NK-92 (cell line): Measurements from ENCODE around the gene SLF2.
"Not testable (repeated sequence)": the region's sequence is repeated elsewhere in the genome, so short reads cannot be mapped to it uniquely, and the experiment has no call there.

Experiments used
- DNase-seq: peaks from one replicate; lab custom pipeline; 2025; ENCODE audit not compliant: unreplicated experiment; lab: John Stamatoyannopoulos, UW

Gene SLF2

DNA sequence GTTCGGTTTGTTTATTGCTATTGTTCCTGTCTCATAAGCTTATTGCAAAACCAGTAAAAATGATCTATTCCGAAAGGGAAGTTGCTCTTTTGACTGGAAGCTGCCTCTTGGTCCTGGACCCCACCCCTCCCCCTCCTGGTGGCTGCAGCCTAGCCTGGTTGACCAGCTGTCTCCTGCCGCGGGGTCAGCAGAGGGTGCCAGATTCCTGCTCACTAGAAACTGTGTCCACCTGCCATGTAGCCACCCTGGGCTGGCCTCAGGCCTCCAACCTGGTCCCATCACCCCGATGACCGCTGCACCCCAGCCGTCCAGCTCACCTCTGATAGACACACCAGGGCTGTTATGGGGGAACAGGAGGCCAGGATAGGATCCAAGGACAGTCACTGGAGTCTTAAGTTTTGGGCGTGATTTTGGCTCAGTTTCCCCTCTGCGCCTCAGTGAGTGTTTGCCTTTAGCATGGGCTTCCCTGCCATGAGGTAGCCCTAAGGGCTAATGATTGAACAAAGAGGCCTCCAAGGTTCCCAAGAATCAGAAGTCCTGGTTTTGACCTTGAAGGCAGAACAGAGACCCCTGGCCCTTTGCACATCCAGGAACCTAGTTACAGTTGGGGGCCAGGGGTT, 32.9 kb upstream of the SLF2 start:
- no peak for DNase-seq

DNA sequence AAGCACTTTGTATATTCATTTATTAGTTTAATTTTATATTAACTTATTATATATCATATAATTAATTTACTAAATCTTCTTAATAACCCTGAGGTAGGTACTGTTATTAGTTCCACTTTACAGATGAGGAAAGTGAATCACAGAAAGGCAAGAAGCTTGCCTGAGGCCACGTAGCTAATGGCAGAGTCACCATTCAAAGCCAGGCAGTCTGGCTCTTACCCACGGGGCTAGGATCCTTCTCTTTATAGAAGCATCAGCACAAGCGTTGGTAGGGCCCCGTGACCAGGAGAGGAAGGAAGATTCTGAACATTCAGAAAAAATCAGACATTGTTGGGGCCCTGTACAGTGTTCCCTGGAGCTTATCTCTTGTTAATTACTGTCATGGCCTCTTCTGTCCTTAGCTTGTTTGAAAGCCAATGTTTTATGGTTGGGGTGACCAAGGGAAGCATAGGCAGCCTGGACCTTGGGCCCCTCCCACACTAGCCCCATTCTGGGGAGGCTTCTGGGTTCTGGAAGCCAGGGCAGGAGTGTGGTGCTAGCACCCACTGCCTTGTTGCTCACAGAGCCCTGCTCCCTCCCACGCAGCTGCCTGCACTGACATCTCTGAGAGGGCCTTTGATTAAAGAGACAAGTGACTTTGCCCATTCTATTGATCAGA, 31.1 kb upstream of the SLF2 start:
- no peak for DNase-seq

DNA sequence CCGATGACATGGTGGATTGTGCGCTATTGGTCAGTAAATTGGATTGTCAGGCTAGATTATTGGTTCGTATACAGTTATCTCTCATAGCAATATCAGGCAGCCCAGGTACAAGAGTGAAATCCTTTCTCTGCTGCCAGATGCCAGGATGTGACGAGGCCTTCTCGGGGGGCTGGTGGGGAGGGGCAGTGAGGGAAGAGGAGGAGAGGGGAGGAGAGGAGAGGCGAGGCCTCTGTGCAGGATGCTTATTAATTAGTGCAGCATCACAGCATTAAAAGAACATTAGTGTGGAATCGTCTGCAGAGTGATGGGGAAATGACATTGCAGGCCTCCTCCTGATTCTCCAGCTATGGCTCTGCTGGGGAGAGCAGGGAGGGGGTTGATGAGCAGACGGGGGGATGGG, 30.5 kb upstream of the SLF2 start:
- no peak for DNase-seq

DNA sequence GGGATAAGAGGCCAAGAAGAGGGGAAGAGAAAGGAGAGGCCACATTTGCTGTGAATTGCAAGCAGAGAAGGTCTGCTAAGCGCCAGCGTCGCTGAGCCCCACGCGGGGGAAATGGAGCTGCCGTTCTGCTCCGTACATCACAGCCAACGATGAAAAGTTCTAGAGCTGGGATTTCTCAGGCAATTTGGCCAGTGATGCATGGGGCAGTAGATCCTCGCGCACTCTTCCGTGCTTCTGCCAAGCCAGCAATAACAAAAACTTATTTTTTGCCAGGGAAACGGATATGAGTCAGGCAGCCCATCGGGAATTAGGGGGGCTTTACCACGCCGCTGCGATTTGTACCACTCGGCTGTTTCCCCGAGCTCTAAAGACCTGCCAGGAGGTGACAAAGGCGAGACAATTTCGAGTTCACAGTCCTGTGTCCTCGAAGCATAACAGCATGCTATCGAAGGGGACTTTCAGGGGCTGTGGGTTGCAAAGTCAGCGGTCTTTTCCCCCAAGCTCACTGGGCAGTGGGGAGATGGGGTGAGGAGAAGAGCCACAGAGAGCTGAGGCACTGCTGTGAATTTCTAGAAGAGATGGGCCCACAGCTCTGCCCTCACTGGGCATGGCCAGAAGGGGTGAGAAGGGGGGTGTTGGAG, 30.0 kb upstream of the SLF2 start:
- DNase-seq, result no peak

DNA sequence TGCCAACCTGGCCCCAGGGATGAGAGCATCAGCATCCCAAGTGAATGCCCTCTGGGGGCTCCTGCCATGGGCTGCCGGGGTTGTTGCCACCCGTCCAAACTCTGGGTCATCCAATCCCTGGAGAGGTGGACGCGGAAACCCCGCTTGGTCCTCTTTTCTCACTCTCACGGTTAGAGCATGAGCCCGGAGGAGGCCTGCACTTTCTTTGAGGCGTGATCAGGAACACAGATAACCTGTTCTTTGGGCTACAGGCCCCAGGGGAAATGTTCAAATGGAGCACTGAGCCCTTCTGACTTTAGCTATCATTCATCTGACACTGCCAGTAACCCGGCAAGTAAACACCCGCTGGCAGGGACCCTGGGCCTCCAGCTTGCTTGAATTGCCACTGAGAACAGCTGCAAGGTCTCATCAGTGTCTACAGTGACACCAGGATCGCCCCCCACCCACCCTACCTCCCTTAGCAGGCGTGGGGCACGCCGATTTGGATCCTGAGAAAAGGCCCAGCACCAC, 29.4 kb upstream of the SLF2 start:
- no peak for DNase-seq

DNA sequence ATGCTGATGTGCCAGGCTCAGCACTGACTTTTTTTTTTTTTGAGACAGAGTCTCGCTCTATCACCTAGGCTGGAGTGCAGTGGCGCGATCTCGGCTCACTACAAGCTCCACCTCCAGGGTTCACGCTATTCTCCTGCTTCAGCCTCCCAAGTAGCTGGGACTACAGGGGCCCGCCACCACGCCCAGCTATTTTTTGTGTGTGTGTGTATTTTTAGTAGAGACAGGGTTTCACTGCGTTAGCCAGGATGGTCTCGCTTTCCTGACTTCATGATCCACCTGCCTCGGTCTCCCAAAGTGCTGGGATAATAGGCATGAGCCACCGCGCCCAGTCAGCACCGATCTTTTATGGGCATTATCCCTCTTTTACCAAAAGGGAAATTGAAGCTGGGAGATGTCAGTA, 27.2 kb upstream of the SLF2 start:
- DNase-seq, result not testable (repeated sequence)

DNA sequence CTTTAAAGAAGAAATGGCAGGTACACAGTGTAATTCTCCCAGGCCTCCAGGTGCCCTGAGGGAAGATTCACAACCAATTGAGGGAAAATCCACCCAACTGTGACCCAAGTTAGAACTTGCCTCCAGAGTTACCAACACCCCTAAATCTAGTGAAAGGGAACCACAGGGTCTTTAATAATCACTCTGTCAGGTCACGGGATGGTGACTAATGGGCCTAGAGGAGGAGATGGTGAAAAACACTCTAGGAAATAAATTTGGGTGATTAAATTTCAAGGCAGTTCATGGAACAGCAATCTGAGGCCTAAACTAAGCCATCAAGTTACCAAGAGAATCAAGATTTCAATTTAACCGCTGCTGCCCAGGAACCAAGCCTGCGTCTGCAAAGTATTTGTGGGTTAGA, 26.7 kb upstream of the SLF2 start:
- no peak for DNase-seq

DNA sequence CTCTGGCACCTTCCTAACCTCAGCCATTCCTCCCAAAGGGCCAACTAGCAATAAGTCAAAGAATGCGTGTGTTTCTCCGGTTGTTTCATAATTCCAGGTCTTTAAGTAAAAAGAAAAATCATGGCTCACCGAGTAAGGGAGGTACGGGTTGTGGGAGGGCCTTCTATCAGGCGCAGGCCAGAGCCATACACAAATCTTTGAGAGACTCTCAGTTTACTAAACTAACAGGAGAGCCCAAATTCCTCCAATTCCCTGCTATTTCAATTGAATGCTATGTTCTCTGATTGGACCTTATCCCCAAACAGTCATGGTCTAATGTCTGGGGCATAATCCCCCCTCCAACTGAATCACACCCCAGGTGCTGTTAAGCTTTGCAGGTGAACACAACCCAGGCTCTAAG, 26.2 kb upstream of the SLF2 start:
- DNase-seq, result no peak

DNA sequence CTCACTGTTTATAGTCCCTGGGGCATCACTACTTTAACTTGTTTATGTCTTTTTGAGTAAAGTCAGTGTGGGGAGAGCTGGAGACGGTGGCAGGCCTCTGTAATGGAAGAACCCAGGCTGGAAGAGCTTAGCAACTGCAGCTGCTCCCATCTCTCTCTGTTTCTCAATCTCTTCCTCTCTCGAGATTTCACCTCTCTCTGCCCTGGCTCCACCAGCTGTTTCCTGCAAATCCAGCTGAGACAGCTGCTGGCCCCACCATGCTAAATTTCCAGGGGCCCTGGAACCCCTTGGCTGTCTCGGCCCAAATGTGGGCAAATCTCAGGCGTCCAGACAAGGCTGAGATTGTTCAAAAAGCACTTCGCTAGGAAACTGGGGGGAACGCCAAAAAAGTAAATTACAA, 25.8 kb upstream of the SLF2 start:
- DNase-seq, result no peak

DNA sequence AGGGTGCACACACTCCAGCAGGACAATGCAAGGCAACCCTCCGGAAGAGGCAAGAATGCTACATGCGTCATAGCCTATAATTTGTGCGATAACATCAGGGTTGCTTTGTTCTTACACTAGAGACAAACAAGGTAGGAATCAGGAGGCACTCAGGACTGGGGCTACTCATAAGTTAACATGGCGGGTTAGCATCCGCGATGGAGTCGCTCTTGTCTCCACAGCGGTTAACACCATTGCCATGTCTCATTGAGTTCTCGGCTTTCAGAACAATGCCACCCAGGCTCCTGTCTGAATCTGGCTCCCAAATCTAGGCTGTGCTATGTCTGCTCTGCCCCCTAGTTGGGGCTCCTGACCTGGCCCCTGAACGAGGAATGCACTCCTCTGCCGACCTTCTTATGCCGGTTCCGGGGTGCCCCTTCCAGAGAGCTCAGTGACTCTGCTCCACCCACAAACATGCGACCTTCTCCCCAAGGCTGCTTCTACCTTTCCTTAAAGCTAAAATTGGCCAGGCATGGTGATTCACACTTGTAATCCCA, 24.9 kb upstream of the SLF2 start:
- DNase-seq, result no peak

DNA sequence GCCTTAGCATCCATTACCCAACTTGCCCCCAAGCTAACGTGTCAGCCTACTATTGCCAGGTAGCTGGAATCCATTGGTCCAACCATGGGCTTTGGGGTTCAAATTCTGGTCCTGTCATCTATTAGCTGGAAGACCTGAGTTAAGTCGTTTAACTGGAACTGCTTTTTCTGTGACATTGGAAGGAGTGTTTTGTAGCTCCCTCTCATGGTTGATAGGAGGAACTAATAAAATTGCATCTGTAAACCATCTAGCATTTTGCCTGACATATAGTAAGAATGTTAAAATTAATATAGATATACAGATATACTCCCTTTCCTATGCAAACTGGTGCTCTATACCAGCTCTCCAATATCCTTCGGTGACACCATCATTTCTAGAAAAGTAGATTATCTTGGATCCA, 23.8 kb upstream of the SLF2 start:
- no peak for DNase-seq

DNA sequence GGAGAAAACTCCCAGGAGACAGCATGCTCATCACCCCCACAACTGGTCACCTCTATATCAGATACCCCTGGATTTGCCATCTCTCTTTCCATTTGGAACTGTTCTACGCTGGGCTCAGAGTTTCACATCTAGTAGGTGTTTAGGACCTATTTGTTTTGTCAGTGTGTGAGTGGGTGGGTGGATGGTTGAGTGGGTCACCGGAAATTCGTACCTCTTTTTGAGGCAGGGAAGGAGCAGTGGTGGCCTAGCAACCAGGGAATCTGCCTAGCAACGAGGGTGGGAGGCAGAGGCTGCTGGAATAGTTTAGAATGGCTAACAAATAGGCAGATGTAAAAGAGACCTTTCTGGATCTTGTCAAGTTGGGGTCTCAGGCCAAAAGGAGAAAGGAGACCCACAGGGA, 23.2 kb upstream of the SLF2 start:
- no peak for DNase-seq

DNA sequence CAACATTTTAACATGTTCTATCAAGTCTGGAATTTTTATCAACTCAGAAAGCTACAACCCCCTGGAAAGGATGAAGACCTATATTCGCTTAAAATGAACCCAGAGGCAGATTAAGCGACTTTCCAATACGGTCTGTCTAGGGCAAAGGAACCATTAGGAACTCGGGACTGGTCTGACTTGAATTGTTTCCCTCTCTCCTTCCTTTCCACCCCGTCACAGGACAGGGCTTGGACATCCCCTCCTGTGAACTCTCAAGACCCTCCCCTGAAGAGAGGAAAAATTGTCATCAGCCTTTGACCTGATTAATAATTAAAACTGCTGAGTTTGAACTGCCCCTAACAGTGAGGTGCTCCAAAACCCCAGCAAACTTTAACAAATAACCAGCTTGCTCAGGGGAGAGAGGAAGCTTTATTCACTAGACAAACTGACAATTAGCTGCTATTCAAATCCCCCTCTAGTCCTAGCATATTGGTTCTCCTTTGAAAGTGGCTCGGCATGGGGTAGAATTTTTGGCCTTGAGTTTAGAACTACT, 22.6 kb upstream of the SLF2 start:
- no peak for DNase-seq

DNA sequence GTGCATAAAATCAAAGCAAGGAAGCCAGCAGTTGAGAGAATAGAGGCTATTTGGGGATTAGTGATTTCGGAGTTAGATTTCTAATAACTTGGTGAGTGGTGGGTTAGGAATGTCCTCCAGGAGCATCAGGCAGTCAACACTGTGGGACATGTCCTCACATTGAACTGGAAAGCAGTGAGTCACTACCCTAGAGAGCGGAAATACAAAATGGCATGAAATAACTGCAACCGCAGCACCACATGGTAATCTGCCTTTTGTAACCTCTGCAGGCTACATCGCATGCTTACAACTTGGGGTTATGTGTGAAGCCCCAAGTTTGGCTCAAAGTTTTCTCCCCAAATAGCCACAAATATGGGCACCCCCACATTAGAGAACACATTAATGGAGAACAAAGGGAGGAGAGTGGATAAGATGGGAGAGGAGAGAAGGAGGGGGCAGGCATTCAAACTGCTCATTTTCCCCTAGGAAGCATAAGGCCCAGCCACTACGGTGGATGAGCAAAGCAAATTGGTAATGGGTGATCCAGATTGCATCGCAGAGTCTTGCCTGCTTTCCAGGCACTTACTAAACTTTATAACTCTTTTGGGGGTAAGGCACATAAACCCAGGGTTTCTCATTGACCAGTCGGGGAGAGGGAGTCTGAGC, 22.0 kb upstream of the SLF2 start:
- DNase-seq, result no peak

DNA sequence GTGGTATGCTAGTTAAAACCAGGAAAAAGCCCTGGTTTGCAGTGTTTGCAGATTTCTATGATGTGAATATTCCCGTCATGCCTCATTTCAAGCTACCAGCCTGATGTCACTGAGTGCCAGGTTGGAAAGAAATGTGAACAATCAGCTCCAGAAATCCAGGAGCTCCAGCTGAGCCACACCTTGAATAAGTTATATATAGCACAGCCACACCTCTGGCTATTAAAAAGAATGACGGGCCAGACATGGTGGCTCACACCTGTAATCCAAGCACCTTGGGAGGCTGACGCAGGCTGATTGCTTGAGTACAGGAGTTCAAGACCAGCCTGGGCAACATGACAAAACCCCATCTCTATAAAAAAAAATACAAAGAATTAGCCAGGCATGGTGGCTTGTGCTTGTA, 18.7 kb upstream of the SLF2 start:
- no peak for DNase-seq

DNA sequence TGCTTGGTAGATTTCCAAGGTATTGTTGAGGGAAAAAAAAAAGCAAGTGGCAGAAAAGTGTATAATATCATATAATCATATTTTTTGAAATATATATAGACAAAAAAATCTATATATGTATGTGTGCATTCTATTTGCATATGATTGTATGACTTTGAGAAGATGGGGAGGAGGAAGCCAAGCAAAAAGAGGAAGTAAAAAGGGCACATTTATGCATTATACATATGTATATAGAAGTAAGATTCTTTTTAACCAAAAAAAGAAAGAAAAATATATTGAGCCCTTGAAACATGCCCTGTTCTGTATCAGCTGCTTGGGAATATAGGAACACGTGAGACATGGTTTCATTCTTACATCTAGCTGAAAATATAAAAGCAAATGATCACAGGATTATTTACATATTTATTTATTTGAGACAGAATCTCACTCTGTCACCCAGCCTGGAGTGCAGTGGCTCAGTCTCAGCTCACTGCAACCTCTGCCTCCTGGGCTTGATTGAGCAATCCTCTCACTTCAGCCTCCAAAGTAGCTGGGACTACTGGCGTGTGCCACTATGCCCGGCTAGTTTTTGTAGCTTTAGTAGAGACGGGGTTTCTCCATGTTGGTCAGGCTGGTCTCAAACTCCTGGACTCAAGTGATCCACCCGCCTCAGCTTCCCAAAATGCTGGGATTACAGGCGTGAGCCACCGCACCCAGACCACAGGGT, 18.0 kb upstream of the SLF2 start:
- no peak for DNase-seq

DNA sequence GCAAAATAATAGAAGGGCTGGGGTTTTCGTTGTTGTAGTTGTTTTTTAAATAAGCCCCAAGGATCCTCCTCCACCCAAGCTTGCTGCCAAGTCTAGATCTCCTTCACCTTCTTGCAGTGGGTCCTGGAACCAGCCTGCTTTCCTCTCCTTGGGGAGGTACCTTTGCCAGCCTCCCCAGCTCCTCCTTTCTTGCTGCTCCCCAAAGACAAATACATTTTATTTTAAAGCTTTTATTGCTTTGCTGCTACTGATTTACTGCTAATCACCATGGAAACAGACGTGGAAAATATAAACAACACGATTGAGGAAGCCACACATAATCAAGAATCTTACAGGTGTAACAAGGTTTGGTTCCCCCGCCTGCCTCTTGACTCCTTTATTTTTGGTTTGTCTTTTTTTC, 17.4 kb upstream of the SLF2 start:
- no peak for DNase-seq

DNA sequence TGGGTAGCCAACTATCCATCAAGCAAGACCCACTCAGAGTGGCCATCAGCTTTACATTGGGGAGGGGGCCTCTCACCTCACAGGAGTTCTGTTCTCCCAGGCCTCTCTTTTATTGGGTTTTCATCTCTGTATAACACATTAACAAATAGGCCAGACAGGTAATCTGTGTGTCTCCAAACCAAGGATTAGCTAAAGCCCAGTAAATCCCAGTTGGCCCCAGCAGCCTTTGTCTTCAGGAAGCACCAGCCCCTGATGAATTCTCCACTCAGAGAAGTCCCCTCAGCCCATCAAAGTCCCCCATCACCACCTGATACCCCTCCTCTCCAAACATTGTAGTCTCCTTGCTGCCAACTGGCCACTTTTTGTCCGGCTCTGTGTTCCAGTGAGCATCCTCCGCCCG, 16.9 kb upstream of the SLF2 start:
- no peak for DNase-seq

DNA sequence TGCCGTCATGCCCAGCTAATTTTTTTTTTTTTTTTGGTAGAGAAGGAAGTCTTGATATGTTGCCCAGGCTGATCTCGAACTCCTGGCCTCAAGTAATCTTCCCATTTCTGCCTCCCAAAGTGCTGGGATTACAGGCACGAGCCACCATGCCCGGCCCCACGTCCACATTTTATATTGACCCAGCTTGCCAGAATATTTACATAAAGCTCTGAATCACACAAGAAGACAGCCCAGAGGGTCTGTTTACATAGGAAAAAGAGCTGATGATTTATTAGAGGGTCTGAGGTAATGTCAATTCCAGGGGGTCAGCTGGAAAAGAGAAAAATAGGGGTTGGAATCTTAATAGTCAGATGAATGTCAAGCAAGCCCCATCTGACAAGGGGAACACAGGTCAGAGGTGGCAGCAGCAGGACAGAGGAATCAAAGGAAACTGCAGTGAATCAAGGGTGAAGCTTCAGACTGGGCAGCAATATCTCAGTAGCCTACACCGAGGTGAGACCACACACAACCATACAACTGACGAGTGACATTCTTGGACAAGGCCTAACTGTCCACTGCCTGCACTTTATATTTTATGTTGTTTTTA, 15.8 kb upstream of the SLF2 start:
- DNase-seq, result no peak

DNA sequence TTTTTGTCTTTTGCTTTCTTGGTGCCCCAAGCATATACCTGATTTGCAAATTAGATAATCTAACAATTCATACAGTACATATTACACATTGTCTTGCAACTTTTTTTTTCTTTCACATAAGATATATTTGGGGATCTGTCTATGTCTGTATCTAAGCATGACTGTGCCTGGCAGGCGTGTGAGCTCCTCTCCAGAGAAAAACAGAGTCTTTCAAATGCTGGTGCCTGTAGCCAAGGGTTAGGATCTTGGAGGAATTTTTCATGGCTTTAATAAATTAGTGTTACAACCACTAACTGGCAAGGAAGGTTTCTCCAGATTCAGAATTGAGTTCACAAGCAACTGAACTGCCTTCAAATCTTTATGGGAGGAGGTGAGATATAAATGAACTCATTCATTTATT, 14.8 kb upstream of the SLF2 start:
- DNase-seq, result no peak

DNA sequence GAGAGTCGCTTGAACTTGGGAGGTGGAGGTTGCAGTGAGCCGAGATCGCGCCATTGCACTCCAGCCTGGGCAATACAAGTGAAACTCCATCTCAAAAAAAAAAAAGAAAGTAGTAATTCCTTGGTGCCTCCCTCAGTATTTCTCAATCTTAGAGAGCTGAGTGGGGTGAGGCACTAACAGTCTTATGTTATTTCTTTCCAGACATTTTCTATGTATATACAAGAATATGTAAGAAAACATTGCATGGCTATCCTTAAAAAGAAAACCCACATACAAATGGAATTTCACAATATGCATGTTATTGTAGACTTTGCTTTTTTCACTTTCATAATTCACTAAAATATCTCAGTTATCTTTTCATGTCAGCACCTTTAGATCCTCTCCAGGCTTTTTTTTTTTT, 13.6 kb upstream of the SLF2 start:
- no peak for DNase-seq
